MM.1S (cell line): ENCODE measurements around the gene FALEC.

Experiments used
- EZH2 ChIP-seq: fragments of 300-600 bp; sonication (generic); optimal IDR thresholded peaks from 2 replicates; pipeline ENCODE3; 2017; ENCODE audit warnings: low read depth, mild to moderate bottlenecking, antibody characterized with exemption, low read length, mixed read lengths
- TF ChIP-seq, protein P1 (sequence below): fragments of 300-600 bp; sonication (generic); IDR thresholded peaks from 2 replicates; pipeline ENCODE4 v1.5.1; 2016; ENCODE audit warnings: antibody characterized with exemption, low read length, mixed read lengths

- TF ChIP-seq EZH2, result no peak
- TF ChIP-seq, protein P1, sequence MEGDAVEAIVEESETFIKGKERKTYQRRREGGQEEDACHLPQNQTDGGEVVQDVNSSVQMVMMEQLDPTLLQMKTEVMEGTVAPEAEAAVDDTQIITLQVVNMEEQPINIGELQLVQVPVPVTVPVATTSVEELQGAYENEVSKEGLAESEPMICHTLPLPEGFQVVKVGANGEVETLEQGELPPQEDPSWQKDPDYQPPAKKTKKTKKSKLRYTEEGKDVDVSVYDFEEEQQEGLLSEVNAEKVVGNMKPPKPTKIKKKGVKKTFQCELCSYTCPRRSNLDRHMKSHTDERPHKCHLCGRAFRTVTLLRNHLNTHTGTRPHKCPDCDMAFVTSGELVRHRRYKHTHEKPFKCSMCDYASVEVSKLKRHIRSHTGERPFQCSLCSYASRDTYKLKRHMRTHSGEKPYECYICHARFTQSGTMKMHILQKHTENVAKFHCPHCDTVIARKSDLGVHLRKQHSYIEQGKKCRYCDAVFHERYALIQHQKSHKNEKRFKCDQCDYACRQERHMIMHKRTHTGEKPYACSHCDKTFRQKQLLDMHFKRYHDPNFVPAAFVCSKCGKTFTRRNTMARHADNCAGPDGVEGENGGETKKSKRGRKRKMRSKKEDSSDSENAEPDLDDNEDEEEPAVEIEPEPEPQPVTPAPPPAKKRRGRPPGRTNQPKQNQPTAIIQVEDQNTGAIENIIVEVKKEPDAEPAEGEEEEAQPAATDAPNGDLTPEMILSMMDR, result no peak
Measured at GRCh38 chr1:150512846-150513245, 2.7 kb upstream of the FALEC start.
